HL-60 (cell line): ENCODE results near the gene HSD11B1.
A peak's percentile ranks its signal among the peaks of the same experiment; 100 is the strongest.

Experiments
- DNase-seq, 2 experiments: peaks; one replicate each; pipeline ENCODE4 v3.0.0-alpha.2; 2010 to 2020; ENCODE audit warnings: low read depth in 1 of 2, low spot score in 1 of 2
- H3K27ac ChIP-seq: fragments of 250-450 bp; sonication (Bioruptor Pico); replicated peaks from 2 replicates; pipeline ENCODE4 v1.5.1; 2020; ENCODE audit warnings: mild to moderate bottlenecking, moderate library complexity
- H3K27me3 ChIP-seq: fragments of 250-450 bp; sonication (Bioruptor Pico); 2 replicates; pipeline ENCODE4 v1.5.1; 2021; ENCODE audit warnings: mild to moderate bottlenecking, moderate library complexity; ENCODE audit not compliant: insufficient read depth, poor library complexity, severe bottlenecking
- H3K4me3 ChIP-seq: replicated peaks from 2 replicates; pipeline ENCODE4 v1.5.1; 2011; ENCODE audit warnings: mild to moderate bottlenecking, control low read depth, low read length; ENCODE audit not compliant: insufficient read depth
- GABPA ChIP-seq: IDR thresholded peaks from 2 replicates; pipeline ENCODE4 v1.6.1; 2012; ENCODE audit warnings: low read depth
- POLR2AphosphoS5 ChIP-seq: IDR thresholded peaks from 2 replicates; pipeline ENCODE4 v1.6.1; 2012; ENCODE audit warnings: low read depth
- SPI1 ChIP-seq: IDR thresholded peaks from 2 replicates; pipeline ENCODE4 v1.6.1; 2012; ENCODE audit warnings: low read depth, mild to moderate bottlenecking, borderline replicate concordance
- TF ChIP-seq, protein P1 (sequence below): IDR thresholded peaks from 2 replicates; pipeline ENCODE4 v1.6.1; 2012; ENCODE audit warnings: low read depth; ENCODE audit not compliant: insufficient replicate concordance
- TF ChIP-seq, protein P2 (sequence below): IDR thresholded peaks from one replicate; pipeline ENCODE4 v1.5.1; 2011; ENCODE audit warnings: low read length, control low read depth, inconsistent platforms; ENCODE audit not compliant: insufficient read depth

The HSD11B1 gene

DNA sequence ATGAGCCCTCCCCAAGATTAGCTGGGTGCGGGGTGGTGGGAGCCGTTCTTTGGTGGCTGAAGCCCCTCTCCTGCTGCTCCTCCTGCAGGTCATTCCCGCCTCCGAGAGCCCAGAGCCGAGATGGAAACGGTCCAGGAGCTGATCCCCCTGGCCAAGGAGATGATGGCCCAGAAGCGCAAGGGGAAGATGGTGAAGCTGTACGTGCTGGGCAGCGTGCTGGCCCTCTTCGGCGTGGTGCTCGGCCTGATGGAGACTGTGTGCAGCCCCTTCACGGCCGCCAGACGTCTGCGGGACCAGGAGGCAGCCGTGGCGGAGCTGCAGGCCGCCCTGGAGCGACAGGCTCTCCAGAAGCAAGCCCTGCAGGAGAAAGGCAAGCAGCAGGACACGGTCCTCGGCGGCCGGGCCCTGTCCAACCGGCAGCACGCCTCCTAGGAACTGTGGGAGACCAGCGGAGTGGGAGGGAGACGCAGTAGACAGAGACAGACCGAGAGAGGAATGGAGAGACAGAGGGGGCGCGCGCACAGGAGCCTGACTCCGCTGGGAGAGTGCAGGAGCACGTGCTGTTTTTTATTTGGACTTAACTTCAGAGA, 29.0 kb upstream of the HSD11B1 start:
- no peak for DNase-seq
- Histone ChIP-seq H3K27me3 (peaks cover 22% of the 10 kb centered on the region), H3K27ac (no peak overlapping the region), H3K4me3 (peak overlapping the region; percentile 7; the same call in 1 of the 2 replicates)
- TF ChIP-seq POLR2AphosphoS5, result no peak

DNA sequence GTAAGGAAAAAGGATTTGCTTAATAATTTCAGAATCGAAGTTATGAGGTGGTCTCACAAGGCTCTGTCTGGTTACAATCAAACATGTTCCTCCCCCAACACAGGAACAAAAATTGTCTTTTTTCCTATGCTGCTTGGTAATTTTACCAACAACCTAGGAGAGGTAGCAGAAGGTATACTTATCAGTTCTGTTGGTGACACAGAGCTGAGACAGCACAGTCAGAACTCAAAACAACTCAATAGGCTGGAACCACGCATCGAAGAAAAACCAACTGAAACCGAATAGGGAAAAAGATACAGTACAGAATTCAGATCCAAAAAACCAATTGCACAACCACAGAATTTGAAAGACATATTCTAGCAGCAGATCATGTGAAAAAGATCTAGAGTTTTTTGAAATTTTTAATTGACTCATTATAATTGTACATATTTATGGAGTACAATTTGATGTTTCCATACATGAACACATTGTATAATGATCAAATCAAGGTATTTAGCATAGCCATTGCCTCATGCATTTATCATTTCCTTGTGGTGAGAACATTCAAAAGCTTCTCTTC, 25.6 kb upstream of the HSD11B1 start:
- no peak for DNase-seq
- Histone ChIP-seq H3K27me3 (peaks cover 32% of the 10 kb centered on the region), H3K4me3 (no peak overlapping the region), H3K27ac (no peak overlapping the region)
- TF ChIP-seq, protein P1, sequence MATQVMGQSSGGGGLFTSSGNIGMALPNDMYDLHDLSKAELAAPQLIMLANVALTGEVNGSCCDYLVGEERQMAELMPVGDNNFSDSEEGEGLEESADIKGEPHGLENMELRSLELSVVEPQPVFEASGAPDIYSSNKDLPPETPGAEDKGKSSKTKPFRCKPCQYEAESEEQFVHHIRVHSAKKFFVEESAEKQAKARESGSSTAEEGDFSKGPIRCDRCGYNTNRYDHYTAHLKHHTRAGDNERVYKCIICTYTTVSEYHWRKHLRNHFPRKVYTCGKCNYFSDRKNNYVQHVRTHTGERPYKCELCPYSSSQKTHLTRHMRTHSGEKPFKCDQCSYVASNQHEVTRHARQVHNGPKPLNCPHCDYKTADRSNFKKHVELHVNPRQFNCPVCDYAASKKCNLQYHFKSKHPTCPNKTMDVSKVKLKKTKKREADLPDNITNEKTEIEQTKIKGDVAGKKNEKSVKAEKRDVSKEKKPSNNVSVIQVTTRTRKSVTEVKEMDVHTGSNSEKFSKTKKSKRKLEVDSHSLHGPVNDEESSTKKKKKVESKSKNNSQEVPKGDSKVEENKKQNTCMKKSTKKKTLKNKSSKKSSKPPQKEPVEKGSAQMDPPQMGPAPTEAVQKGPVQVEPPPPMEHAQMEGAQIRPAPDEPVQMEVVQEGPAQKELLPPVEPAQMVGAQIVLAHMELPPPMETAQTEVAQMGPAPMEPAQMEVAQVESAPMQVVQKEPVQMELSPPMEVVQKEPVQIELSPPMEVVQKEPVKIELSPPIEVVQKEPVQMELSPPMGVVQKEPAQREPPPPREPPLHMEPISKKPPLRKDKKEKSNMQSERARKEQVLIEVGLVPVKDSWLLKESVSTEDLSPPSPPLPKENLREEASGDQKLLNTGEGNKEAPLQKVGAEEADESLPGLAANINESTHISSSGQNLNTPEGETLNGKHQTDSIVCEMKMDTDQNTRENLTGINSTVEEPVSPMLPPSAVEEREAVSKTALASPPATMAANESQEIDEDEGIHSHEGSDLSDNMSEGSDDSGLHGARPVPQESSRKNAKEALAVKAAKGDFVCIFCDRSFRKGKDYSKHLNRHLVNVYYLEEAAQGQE, result no peak
- TF ChIP-seq GABPA, result no peak
- no peak for TF ChIP-seq POLR2AphosphoS5
- TF ChIP-seq, protein P2, sequence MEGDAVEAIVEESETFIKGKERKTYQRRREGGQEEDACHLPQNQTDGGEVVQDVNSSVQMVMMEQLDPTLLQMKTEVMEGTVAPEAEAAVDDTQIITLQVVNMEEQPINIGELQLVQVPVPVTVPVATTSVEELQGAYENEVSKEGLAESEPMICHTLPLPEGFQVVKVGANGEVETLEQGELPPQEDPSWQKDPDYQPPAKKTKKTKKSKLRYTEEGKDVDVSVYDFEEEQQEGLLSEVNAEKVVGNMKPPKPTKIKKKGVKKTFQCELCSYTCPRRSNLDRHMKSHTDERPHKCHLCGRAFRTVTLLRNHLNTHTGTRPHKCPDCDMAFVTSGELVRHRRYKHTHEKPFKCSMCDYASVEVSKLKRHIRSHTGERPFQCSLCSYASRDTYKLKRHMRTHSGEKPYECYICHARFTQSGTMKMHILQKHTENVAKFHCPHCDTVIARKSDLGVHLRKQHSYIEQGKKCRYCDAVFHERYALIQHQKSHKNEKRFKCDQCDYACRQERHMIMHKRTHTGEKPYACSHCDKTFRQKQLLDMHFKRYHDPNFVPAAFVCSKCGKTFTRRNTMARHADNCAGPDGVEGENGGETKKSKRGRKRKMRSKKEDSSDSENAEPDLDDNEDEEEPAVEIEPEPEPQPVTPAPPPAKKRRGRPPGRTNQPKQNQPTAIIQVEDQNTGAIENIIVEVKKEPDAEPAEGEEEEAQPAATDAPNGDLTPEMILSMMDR, result no peak
- TF ChIP-seq SPI1, result no peak

DNA sequence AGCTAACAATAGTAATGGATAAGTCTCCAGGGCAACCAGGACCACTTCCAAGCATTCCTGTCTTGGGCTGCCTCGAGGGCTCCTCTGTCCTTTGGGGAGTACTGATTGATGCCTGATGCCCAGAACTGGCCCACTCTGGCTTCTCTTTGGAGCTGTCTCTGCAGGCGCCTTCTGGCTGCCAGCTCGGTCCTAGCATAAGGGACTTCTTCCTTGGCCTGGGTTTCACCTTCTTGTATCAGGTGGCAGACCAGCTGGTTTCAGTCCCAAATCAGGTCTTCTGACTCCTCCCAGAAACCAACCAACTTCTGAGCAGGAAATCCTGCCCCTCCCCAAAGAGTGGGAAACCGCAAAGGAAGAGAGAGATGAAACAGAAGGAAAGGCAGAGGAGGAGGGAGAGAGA, 18.8 kb upstream of the HSD11B1 start:
- Histone ChIP-seq H3K27me3 (peaks cover 12% of the 10 kb centered on the region), H3K4me3 (no peak overlapping the region), H3K27ac (no peak overlapping the region)
- no peak for DNase-seq
- TF ChIP-seq, protein P2, result no peak
- TF ChIP-seq POLR2AphosphoS5, result no peak
- TF ChIP-seq SPI1, result no peak
- no peak for TF ChIP-seq GABPA
- TF ChIP-seq, protein P1, result no peak

DNA sequence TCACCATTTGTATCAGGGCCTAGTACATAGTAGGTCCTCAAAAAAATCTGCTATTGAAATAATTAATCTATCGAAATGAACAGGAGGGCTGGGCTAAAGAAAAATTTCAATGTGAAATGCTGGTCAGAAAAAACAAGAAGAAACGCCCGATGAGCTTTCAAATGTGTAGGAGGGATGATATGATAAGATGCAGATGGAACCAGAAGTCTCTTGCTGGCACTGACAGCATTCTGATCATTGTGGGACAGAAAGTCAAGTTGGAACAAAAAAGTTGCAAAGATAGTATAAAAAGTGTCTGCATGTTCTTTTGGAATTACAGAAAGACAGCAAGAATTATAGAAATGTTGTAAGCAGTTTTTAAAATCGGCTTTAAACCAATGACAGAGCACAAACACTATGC, 18.3 kb upstream of the HSD11B1 start:
- Histone ChIP-seq H3K27ac (no peak overlapping the region), H3K4me3 (no peak overlapping the region), H3K27me3 (peaks cover 8% of the 10 kb centered on the region)
- TF ChIP-seq GABPA (no peak), POLR2AphosphoS5 (no peak), SPI1 (no peak)
- TF ChIP-seq, protein P2, result no peak
- no peak for DNase-seq
